ENCODE data around the gene EPG5.
"Not testable (repeated sequence)": the region's sequence is repeated elsewhere in the genome, so short reads cannot be mapped to it uniquely, and the experiment has no call there.

EPG5 gene

DNA sequence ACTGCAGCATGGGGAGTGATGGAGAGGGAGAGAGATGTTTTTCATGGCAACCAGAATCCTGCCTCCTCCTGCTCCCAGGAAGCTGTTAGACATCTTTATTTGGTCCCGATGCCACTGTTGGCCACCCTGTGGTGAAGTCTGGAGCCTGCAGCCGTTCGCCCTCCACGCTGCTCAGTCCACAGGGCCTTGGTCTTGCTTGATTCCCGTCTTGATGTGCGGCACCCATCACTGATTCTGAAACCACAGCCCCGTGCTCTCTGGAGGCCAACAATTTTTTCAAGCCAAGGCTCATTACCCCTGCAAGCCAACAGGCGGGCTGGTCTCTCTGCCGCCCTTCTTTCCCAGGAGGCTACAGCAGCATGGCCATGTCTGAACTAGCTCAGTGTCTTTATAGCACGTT, 117.1 kb downstream of the EPG5 start:
- Mint-ChIP-seq H3K27ac (no peak overlapping the region), H3K4me1 (ENCODE audit: low read depth) (peaks cover 22% of the 10 kb centered on the region), H3K4me3 (no peak overlapping the region), H3K9me3 (no peaks in the 10 kb centered on the region), H3K27me3 (no peaks in the 10 kb centered on the region), H3K36me3 (ENCODE audit: low read depth) (peaks cover 37% of the 10 kb centered on the region)

GRCh38 chr18:45849529-45849928, 117.6 kb downstream of the EPG5 start:
- H3K36me3 Mint-ChIP-seq (ENCODE audit: low read depth) = peaks cover 36% of the 10 kb centered on the region
- H3K27me3 Mint-ChIP-seq = no peaks in the 10 kb centered on the region
- H3K4me1 Mint-ChIP-seq (ENCODE audit: low read depth) = peaks cover 27% of the 10 kb centered on the region
- no peaks in the 10 kb centered on the region for H3K9me3 Mint-ChIP-seq
- peak overlapping the region; percentile 2 for H3K27ac Mint-ChIP-seq
- no peak overlapping the region for H3K4me3 Mint-ChIP-seq

GRCh38 chr18:45848643-45849042, 118.5 kb downstream of the EPG5 start:
- Mint-ChIP-seq H3K4me1 (ENCODE audit: low read depth) (peaks cover 27% of the 10 kb centered on the region), H3K36me3 (ENCODE audit: low read depth) (peaks cover 34% of the 10 kb centered on the region)
- not testable (repeated sequence) for H3K4me3 Mint-ChIP-seq, H3K9me3 Mint-ChIP-seq, H3K27me3 Mint-ChIP-seq, H3K27ac Mint-ChIP-seq

DNA sequence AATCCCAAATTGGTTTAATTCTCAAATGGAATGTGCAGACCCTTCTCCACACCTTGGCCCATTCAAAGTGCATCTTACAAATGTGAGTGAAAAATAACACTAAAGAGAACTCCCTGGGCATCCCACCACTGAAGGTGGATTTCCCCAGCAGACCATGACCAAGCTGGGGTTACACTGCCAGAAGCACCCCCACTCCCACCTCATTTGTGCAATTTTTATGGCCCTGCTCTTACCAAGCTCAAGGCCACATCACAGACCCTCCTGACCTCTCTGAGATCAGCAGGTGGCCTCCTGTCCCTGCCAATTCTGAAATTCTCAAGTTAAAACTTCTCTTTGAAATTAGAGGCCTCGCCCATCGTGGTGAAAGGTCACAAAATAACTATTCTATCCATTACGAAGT, 120.0 kb downstream of the EPG5 start:
- H3K4me3 Mint-ChIP-seq = no peak overlapping the region
- H3K4me1 Mint-ChIP-seq (ENCODE audit: low read depth) = peaks cover 27% of the 10 kb centered on the region
- no peaks in the 10 kb centered on the region for H3K9me3 Mint-ChIP-seq
- peak overlapping the region; percentile 80 for H3K27ac Mint-ChIP-seq
- peaks cover 21% of the 10 kb centered on the region for H3K36me3 Mint-ChIP-seq (ENCODE audit: low read depth)
- H3K27me3 Mint-ChIP-seq = no peaks in the 10 kb centered on the region

DNA sequence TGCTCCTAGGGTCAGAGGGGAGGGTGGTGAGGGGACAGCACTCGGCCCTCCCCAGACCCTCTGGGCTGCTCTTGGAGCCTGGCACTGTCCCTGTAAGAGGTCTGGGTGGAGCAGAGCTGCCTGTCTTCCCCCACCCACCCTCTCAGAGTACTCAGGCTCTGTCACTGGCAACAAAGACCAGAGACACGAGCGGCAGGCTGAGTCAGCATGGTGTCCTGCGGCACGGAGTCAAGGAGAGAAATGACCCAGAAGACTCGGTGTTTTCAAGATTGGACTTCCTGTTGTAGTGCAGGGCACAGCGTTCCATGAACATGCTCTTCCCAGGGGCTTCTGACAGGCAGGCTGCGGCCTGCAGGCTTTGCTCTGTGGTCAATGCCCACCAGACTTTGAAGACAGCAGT, 121.7 kb downstream of the EPG5 start:
- Mint-ChIP-seq H3K9me3 (no peaks in the 10 kb centered on the region), H3K27ac (no peak overlapping the region), H3K27me3 (peaks cover 4% of the 10 kb centered on the region), H3K4me3 (no peak overlapping the region), H3K4me1 (ENCODE audit: low read depth) (peaks cover 27% of the 10 kb centered on the region), H3K36me3 (ENCODE audit: low read depth) (peaks cover 5% of the 10 kb centered on the region)

- Mint-ChIP-seq H3K27me3 (peaks cover 8% of the 10 kb centered on the region), H3K27ac (no peak overlapping the region), H3K9me3 (no peaks in the 10 kb centered on the region), H3K4me1 (ENCODE audit: low read depth) (peaks cover 27% of the 10 kb centered on the region), H3K36me3 (ENCODE audit: low read depth) (peaks cover 5% of the 10 kb centered on the region), H3K4me3 (no peak overlapping the region)
Measured at GRCh38 chr18:45844938-45845337, 122.2 kb downstream of the EPG5 start.

- Mint-ChIP-seq H3K27ac (no peak overlapping the region), H3K9me3 (no peaks in the 10 kb centered on the region), H3K4me1 (ENCODE audit: low read depth) (peaks cover 32% of the 10 kb centered on the region), H3K4me3 (no peak overlapping the region), H3K27me3 (peaks cover 23% of the 10 kb centered on the region), H3K36me3 (ENCODE audit: low read depth) (peaks cover 5% of the 10 kb centered on the region)
Measured at GRCh38 chr18:45843019-45843418, 124.1 kb downstream of the EPG5 start.

- Mint-ChIP-seq H3K4me3 (no peak overlapping the region), H3K36me3 (ENCODE audit: low read depth) (no peaks in the 10 kb centered on the region), H3K9me3 (no peaks in the 10 kb centered on the region), H3K27ac (no peak overlapping the region), H3K27me3 (peaks cover 28% of the 10 kb centered on the region), H3K4me1 (ENCODE audit: low read depth) (peaks cover 23% of the 10 kb centered on the region)
Measured at GRCh38 chr18:45841765-45842442, 125.2 kb downstream of the EPG5 start.

- no peak overlapping the region for H3K27ac Mint-ChIP-seq
- no peak overlapping the region for H3K4me3 Mint-ChIP-seq
- H3K4me1 Mint-ChIP-seq (ENCODE audit: low read depth) = peaks cover 18% of the 10 kb centered on the region
- peaks cover 35% of the 10 kb centered on the region for H3K27me3 Mint-ChIP-seq
- H3K36me3 Mint-ChIP-seq (ENCODE audit: low read depth) = no peaks in the 10 kb centered on the region
- no peaks in the 10 kb centered on the region for H3K9me3 Mint-ChIP-seq
Measured at GRCh38 chr18:45841060-45841764, 125.9 kb downstream of the EPG5 start.

- Mint-ChIP-seq H3K27ac (no peak overlapping the region), H3K4me1 (ENCODE audit: low read depth) (peaks cover 15% of the 10 kb centered on the region), H3K9me3 (no peaks in the 10 kb centered on the region), H3K36me3 (ENCODE audit: low read depth) (no peaks in the 10 kb centered on the region), H3K27me3 (peaks cover 48% of the 10 kb centered on the region), H3K4me3 (no peak overlapping the region)
Measured at GRCh38 chr18:45839414-45840395, 127.4 kb downstream of the EPG5 start.

- H3K4me1 Mint-ChIP-seq (ENCODE audit: low read depth) = peaks cover 13% of the 10 kb centered on the region
- no peaks in the 10 kb centered on the region for H3K9me3 Mint-ChIP-seq
- H3K27ac Mint-ChIP-seq = no peak overlapping the region
- H3K4me3 Mint-ChIP-seq = peak overlapping the region; percentile 31
- H3K27me3 Mint-ChIP-seq = peaks cover 56% of the 10 kb centered on the region
- no peaks in the 10 kb centered on the region for H3K36me3 Mint-ChIP-seq (ENCODE audit: low read depth)
Measured at GRCh38 chr18:45838302-45839070, 128.6 kb downstream of the EPG5 start.

DNA sequence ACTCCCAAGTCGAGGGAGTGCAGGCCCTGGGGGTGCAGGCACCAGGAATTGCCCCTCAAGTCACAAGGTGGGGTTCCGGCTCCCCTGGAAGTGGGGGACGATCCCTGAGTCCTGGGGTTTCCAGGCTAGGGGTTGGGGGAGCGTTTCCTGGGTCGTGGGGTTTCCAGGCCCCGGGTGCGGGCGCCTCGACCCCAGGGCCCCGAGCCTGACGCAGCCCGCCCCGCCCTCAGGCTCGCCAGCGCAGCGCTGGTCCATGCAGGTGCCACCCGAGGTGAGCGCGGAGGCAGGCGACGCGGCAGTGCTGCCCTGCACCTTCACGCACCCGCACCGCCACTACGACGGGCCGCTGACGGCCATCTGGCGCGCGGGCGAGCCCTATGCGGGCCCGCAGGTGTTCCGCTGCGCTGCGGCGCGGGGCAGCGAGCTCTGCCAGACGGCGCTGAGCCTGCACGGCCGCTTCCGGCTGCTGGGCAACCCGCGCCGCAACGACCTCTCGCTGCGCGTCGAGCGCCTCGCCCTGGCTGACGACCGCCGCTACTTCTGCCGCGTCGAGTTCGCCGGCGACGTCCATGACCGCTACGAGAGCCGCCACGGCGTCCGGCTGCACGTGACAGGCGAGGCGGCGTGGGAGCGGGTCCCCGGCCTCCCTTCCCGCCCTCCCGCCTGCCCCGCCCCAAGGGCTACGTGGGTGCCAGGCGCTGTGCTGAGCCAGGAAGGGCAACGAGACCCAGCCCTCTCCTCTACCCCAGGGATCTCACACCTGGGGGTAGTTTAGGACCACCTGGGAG, 129.7 kb downstream of the EPG5 start:
- no peak overlapping the region for H3K27ac Mint-ChIP-seq
- H3K27me3 Mint-ChIP-seq = peaks cover 56% of the 10 kb centered on the region
- H3K36me3 Mint-ChIP-seq (ENCODE audit: low read depth) = no peaks in the 10 kb centered on the region
- H3K9me3 Mint-ChIP-seq = no peaks in the 10 kb centered on the region
- peaks cover 13% of the 10 kb centered on the region for H3K4me1 Mint-ChIP-seq (ENCODE audit: low read depth)
- H3K4me3 Mint-ChIP-seq = no peak overlapping the region

DNA sequence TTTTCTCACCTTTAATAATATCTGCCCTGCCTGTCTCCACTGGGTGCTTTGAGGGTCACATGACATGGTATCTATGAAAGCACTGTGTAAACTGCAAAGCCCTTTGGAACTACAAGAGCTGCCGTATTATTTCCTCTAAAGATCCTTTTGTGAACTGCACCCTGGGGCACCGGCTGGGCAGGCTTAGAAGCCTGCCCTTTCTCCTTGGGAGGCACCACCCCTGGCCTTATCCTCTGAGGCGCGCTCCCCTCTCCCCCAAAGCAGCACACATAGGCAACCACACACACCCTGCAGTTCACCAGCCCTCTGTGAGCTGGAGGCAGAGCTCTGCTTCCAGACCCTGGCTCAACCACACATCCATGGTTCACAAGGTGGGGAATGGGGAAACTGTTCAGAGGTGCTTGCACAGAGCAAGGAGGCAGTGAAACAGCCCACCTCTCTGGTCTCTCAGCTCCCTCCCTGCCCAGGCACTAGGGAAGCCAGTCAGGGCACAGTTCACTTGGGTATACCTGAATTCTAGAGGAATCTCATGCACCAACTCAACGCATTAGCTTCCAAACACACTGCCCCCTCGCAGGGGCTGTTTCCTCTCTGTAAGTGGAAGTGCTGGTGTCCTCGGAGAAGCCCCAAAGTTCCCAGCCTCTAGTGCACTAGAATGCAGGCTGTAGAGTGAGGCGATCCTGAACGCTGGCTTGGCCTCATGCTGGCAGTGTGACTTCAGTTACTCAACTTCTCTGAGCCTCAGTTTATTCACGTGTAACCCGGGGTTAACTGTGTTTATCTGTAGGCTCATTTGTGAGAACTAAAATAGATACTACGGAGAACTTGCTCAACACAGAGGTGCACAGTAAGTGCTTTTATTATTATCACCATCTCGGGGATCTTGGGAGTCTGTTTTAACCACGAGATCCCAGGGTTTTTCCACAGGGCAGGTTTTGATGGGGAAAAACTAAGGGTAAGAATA, 130.6 kb downstream of the EPG5 start:
- no peaks in the 10 kb centered on the region for H3K36me3 Mint-ChIP-seq (ENCODE audit: low read depth)
- no peaks in the 10 kb centered on the region for H3K9me3 Mint-ChIP-seq
- H3K4me1 Mint-ChIP-seq (ENCODE audit: low read depth) = peaks cover 13% of the 10 kb centered on the region
- no peak overlapping the region for H3K4me3 Mint-ChIP-seq
- peaks cover 56% of the 10 kb centered on the region for H3K27me3 Mint-ChIP-seq
- no peak overlapping the region for H3K27ac Mint-ChIP-seq
